Heart right ventricle (tissue), 16 donors: ENCODE measurements around the gene FBXL22. TPM values are rescaled to one million over a fixed set of nuclear protein-coding genes. Genes with fewer than 3 reads are reported as not detected.

Source experiments
- ATAC-seq, 8 donors: fragments of 200-7000 bp; cut with Tn5 transposase; one replicate each; pipeline ENCODE4 v1.9.1; 2020; ENCODE audit warnings: mild to moderate bottlenecking in 8 of 8, moderate library complexity in 8 of 8, moderate number of reproducible peaks in 1 of 8
- DNase-seq, 2 donors: peaks; one replicate each; pipeline ENCODE4 v3.0.0-alpha.2; 2020
- H3K27ac ChIP-seq, 10 donors: fragments of 200-600 bp; sonication (generic) in 2 of 10; one replicate each; pipeline versions ENCODE4 v1.5.0 to v1.8.0; 2020 to 2022; ENCODE audit warnings: mild to moderate bottlenecking in 3 of 10
- H3K27me3 ChIP-seq, 7 donors: fragments of 200-600 bp; one replicate each; pipeline ENCODE4 v1.8.0; 2021 to 2022; ENCODE audit warnings: mild to moderate bottlenecking in 2 of 7
- H3K36me3 ChIP-seq, 9 donors: fragments of 200-600 bp; sonication (generic) in 1 of 9; one replicate each; pipeline versions ENCODE4 v1.5.0 to v1.8.0; 2020 to 2022; ENCODE audit warnings: mild to moderate bottlenecking in 2 of 9
- H3K4me1 ChIP-seq, 9 donors: fragments of 200-600 bp; sonication (generic) in 1 of 9; one replicate each; pipeline versions ENCODE4 v1.5.0 to v1.8.0; 2020 to 2022; ENCODE audit warnings: mild to moderate bottlenecking in 4 of 9
- H3K4me3 ChIP-seq, 10 donors: fragments of 200-600 bp; sonication (generic) in 2 of 10; one replicate each; pipeline versions ENCODE4 v1.5.0 to v1.8.0; 2020 to 2022; ENCODE audit warnings: mild to moderate bottlenecking in 7 of 10, moderate library complexity in 2 of 10
- H3K9me3 ChIP-seq, 11 donors: fragments of 200-600 bp in 10 of 11; sonication (generic) in 2 of 11; one replicate each; pipeline versions ENCODE4 v1.5.0 to v1.8.0; 2013 to 2022; ENCODE audit warnings: mild to moderate bottlenecking in 2 of 11, control low read depth in 1 of 11, moderate library complexity in 1 of 11
- WGBS, 2 donors: extraction: QIAGEN DNeasy Blood & Tissue Kit; methylation state at CpG; one replicate each; pipeline ENCODE4 v1.1.7; 2013; ENCODE audit warnings: inconsistent platforms in 1 of 2; 5-methylcytosine and 5-hydroxymethylcytosine counted together
- intact Hi-C, 10 donors: fragments of 100-400 bp; cut with DNase I; formaldehyde crosslinking; loops; one replicate each; pipeline versions ENCODE4 v1.11.1 to v1.14.2; 2022
- polyA plus RNA-seq, 2 donors: library from polyadenylated mRNA; stranded (reverse); fragments of 200-250 nt; gene quantifications; one replicate each; pipeline ENCODE4 v1.2.3, GENCODE V29; 2013
- total RNA-seq, 10 donors: library from RNA; stranded (reverse); fragmentation: NEBNext Ultra II Directional in 3 of 10; extraction: Animal tissue kit (Norgen Biotek cat#: 25700) in 3 of 10; gene quantifications; one replicate each; pipeline versions ENCODE4 v1.2.1 to v1.2.4, GENCODE V29; 2021 to 2023
- TF ChIP-seq, protein P1 (sequence below), 9 donors: fragments of 200-600 bp; sonication (generic) in 2 of 9; IDR thresholded peaks; one replicate each; pipeline versions ENCODE4 v1.5.0 to v1.8.0; 2021 to 2022; ENCODE audit warnings: antibody characterized with exemption in 9 of 9, mild to moderate bottlenecking in 5 of 9, moderate library complexity in 1 of 9
- donor health status: Arrhythmogenic right ventricular cardiomyopathy.
- donor health status: ischemic (EF 13 %, LVEDD 7.1; RV severe dilation, severe dysfunction).
- donor health status: healthy with polysubstance abuse.
- donor health status: DM: no; HTN: yes; CAD: no.
- donor health status: DM: no; HTN: no; CAD: no.
- donor health status: ischemic (EF 25% LVEDD 6.9; RV normal size, moderate dysfunction).
- donor health status: ischemic (EF 25% LVEDD 5.7; RV mildly dilated, moderate dysfunction).
- donor health status: healthy.
- donor health status: DM: yes; HTN: yes; CAD: no.
- donor health status: Ischemic cardiomyopathy.
- donor health status: ischemic (EF 35%, LVEDD 5.7; RV mildly dilated, moderate dysfunction).
- donor health status: nonischemic (EF 11% LVEDD 7.7; RV severe dilation, severe dysfunction).
- donor health status: DM: yes; HTN: yes; CAD: no.
- donor health status: PGD.
- donor health status: ischemic (EF 29% LVEDD 5.4; RV normal size, mild dysfunction).
- donor health status: nonischemic (EF 23%, LVEDD 6.1; RV moderate dilation, normal function).

FBXL22 gene
- total and polyA plus RNA-seq, 12 donors = 2.5 to 38.3 (median 23.5) TPM

DNA sequence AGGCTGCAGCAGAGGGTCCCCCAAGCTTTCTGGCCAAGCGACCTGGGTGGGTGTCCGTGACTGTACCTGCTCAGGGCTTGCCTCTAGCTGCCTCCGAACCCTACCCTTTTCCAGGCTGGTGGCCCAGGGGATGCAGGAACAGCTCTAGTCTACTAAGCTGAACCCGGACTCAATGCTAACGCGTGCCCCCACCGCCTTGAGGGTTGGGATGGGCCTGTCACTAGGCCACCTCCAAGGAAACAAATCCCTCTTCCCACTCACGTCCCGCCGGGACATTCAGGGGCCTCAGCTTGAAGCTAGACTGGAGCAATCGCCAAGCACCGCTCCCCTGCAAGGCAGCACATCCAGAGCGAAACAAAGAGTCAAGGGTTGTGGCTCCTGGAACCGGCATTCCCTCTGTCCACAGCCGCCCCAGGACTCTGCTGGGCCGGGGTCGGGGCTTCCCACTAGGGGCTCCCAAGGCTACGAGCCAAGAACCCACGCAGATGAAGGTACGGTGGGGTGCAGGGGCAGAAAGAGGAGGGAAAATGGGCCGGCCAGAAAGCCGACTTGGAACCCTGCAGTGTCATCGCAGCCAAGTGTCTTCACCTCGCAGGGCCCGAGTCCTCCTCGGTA, 2.9 kb downstream of the FBXL22 start:
- ATAC-seq (peak; percentile 2 to 18 (median 8)), DNase-seq (peak in 1 of 2 donors; percentile 31)
- Histone ChIP-seq H3K4me1 (peaks cover 16 to 89% (median 60%) of the 10 kb centered on the region in 9 donors), H3K27ac (peak overlapping the region; percentile 36 to 95 (median 89)), H3K36me3 (peaks cover 0 to 9% (median 0%) of the 10 kb centered on the region in 9 donors), H3K9me3 (no peaks in the 10 kb centered on the region), H3K27me3 (no peaks in the 10 kb centered on the region), H3K4me3 (peak overlapping the region; percentile 11 to 74 (median 68))
- WGBS, 2 donors = 15 to 16% methylated on average over 24 to 26 of the region's 26 CpGs
- intact Hi-C loops = loop anchor here in 2 of 10 donors (10.0 kb wide), 2 partner anchors 295 to 465 kb away; no protein-coding TSS in a partner anchor
- TF ChIP-seq, protein P1, sequence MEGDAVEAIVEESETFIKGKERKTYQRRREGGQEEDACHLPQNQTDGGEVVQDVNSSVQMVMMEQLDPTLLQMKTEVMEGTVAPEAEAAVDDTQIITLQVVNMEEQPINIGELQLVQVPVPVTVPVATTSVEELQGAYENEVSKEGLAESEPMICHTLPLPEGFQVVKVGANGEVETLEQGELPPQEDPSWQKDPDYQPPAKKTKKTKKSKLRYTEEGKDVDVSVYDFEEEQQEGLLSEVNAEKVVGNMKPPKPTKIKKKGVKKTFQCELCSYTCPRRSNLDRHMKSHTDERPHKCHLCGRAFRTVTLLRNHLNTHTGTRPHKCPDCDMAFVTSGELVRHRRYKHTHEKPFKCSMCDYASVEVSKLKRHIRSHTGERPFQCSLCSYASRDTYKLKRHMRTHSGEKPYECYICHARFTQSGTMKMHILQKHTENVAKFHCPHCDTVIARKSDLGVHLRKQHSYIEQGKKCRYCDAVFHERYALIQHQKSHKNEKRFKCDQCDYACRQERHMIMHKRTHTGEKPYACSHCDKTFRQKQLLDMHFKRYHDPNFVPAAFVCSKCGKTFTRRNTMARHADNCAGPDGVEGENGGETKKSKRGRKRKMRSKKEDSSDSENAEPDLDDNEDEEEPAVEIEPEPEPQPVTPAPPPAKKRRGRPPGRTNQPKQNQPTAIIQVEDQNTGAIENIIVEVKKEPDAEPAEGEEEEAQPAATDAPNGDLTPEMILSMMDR (IDR thresholded peaks at IDR 0.05) = no peak

DNA sequence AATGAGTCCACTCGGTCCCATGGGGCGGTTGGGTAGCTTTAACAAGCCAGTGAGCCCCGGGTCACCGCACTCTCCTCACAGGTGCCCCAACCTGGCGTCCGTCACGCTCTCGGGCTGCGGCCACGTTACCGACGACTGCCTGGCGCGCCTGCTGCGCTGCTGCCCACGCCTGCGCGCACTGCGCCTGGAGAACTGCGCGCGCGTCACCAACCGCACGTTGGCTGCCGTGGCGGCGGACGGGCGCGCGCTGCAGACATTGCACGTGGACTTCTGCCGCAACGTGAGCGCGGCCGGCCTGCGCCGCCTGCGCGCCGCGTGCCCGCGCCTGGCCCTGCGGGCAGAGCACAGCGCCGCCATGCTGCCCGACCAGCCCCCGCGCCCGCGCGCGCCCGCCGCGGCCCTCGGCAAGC, 3.4 kb downstream of the FBXL22 start:
- peaks cover 12 to 84% (median 59%) of the 10 kb centered on the region in 9 donors for H3K4me1 ChIP-seq
- WGBS, 2 donors = 0% methylated on average over 40 to 60 of the region's 60 CpGs
- intact Hi-C loops = loop anchor here in 2 of 10 donors (10.0 kb wide), 2 partner anchors 294 to 464 kb away; no protein-coding TSS in a partner anchor

DNA sequence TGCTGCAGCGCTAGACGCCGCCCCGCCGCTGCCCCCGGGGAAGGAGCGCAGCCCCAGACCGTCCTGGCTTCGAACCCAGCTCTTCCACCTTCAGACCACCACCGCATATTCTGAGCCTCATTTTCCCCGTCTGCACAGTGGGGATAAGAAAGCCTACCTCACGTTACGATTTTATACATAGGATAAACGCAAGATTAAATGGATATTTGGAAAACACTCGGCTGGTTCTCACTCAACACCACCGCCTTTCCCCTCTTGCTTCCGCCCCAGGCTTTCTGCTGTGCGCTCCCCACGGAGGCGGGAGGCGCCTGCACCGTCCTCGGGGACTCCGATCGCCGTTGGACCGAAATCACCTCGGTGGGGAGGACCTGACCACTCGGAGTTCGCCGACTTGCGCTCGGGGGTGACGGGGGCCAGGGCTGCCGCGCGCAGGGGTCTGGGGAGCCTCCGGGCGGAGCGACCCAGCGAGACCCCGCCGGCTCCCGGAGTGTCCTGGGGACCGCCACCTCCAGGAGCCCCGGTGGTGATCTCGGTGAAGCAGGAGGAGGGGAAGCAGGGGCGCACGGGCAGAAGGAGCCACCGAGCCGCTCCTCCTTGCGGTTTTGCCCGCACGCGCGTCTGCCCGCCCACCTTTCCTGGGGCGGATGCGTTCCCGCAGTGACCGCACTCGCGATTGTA, 4.0 kb downstream of the FBXL22 start:
- peak in 2 of 8 donors; percentile 1 to 6 for ATAC-seq
- DNase-seq = peak in 1 of 2 donors; percentile 37
- WGBS, 2 donors = 4% methylated on average over 60 to 63 of the region's 63 CpGs
- Histone ChIP-seq H3K27ac (peak overlapping the region in 9 of 10 donors; percentile 55 to 93 (median 84)), H3K27me3 (no peaks in the 10 kb centered on the region), H3K4me1 (peaks cover 9 to 78% (median 59%) of the 10 kb centered on the region in 9 donors), H3K9me3 (no peaks in the 10 kb centered on the region), H3K4me3 (peak overlapping the region; percentile 42 to 74 (median 68)), H3K36me3 (peaks cover 0 to 19% (median 0%) of the 10 kb centered on the region in 9 donors)
- TF ChIP-seq, protein P1 (IDR thresholded peaks at IDR 0.05) = peak in 1 of 9 donors; percentile 35
- intact Hi-C loops = loop anchor here in 2 of 10 donors (10.0 kb wide), 2 partner anchors 294 to 464 kb away; no protein-coding TSS in a partner anchor

More for the DNA sequence above, 3.4 kb downstream of the FBXL22 start:
- TF ChIP-seq, protein P1 (IDR thresholded peaks at IDR 0.05) = peak in 4 of 9 donors; percentile 14 to 47 (median 34)
- Histone ChIP-seq H3K9me3 (no peaks in the 10 kb centered on the region), H3K27ac (peak overlapping the region; percentile 36 to 95 (median 89)), H3K27me3 (no peaks in the 10 kb centered on the region), H3K36me3 (peaks cover 0 to 14% (median 0%) of the 10 kb centered on the region in 9 donors), H3K4me3 (peak overlapping the region; percentile 11 to 74 (median 68))
- ATAC-seq (peak; percentile 64 to 91 (median 73)), DNase-seq (peak; percentile 85 to 91)

DNA sequence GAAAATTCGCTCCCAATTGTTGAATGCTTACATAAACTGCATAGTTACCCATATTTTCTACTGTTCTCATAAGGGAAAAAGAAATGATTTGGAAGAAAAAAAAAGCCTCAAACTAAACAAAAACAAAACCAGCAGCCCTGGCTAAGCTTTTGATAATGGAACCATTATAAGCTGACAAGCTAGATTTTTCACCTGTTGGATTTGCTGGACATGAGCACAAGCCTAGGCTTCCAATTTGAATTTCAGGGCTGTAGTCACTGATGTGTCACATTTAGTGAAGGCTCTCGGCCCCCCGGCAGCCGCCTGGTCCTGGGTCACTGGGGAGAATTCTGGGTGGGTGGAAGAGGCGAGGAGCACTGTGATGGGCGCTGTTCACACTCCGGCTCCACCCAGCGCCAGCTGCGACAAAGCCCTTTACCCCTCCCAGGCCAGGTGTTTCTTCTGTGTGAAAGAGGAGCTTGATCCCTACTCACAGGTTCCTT, 4.6 kb downstream of the FBXL22 start:
- ATAC-seq = no peak
- H3K27me3 ChIP-seq = no peaks in the 10 kb centered on the region
- peak overlapping the region in 7 of 10 donors; percentile 55 to 93 (median 87) for H3K27ac ChIP-seq
- H3K9me3 ChIP-seq = no peaks in the 10 kb centered on the region
- DNase-seq = no peak
- TF ChIP-seq, protein P1 (IDR thresholded peaks at IDR 0.05) = no peak
- WGBS, 2 donors = 59% methylated on average over 9 of the region's 9 CpGs
- intact Hi-C loops = loop anchor here in 2 of 10 donors (10.0 kb wide), 2 partner anchors 293 to 463 kb away; no protein-coding TSS in a partner anchor
- peaks cover 0 to 24% (median 0%) of the 10 kb centered on the region in 9 donors for H3K36me3 ChIP-seq
- H3K4me1 ChIP-seq = peaks cover 5 to 72% (median 54%) of the 10 kb centered on the region in 9 donors
- peak overlapping the region; percentile 42 to 74 (median 68) for H3K4me3 ChIP-seq
